Mesenchymal stem cell (in vitro differentiated cells and primary cell): ENCODE data around the gene RAB7A.

Experiments used
- DNase-seq: peaks from one replicate; pipeline ENCODE4 v3.0.0-alpha.2; 2013
- H2AFZ ChIP-seq: one replicate; pipeline ENCODE4 v1.6.1; 2013; ENCODE audit warnings: low read depth, mild to moderate bottlenecking, control low read depth, inconsistent platforms, low read length, moderate library complexity
- H2AK5ac ChIP-seq: 2 replicates; pipeline ENCODE4 v1.6.1; 2013; ENCODE audit warnings: low read length, moderate library complexity, mild to moderate bottlenecking, inconsistent platforms; ENCODE audit not compliant: severe bottlenecking
- H2BK120ac ChIP-seq: one replicate; pipeline ENCODE4 v1.6.1; 2013; ENCODE audit warnings: low read depth, mild to moderate bottlenecking, inconsistent platforms, low read length, moderate library complexity
- H2BK12ac ChIP-seq, 2 experiments: one replicate each; pipeline ENCODE4 v1.6.1; 2013; ENCODE audit warnings: inconsistent platforms in 2 of 2, low read length in 2 of 2, mild to moderate bottlenecking in 2 of 2, moderate library complexity in 2 of 2, control low read depth in 1 of 2
- H2BK15ac ChIP-seq: one replicate; pipeline ENCODE4 v1.6.1; 2013; ENCODE audit warnings: mild to moderate bottlenecking, low read depth, inconsistent platforms; ENCODE audit not compliant: poor library complexity, severe bottlenecking
- H2BK5ac ChIP-seq: 2 replicates; pipeline ENCODE4 v1.6.1; 2013; ENCODE audit warnings: low read depth, mild to moderate bottlenecking, low read length, control low read depth, inconsistent platforms; ENCODE audit not compliant: poor library complexity, severe bottlenecking
- H3K14ac ChIP-seq, 2 experiments: one replicate each; pipeline ENCODE4 v1.6.1; 2013; ENCODE audit warnings: inconsistent platforms in 2 of 2, low read length in 2 of 2, control low read depth in 1 of 2, mild to moderate bottlenecking in 1 of 2, moderate library complexity in 1 of 2
- H3K18ac ChIP-seq, 2 experiments: one replicate each; pipeline ENCODE4 v1.6.1; 2013; ENCODE audit warnings: inconsistent platforms in 2 of 2, low read length in 2 of 2, control low read depth in 1 of 2, low read depth in 1 of 2, mild to moderate bottlenecking in 1 of 2
- H3K23ac ChIP-seq, 2 experiments: one replicate each; pipeline ENCODE4 v1.6.1; 2013; ENCODE audit warnings: inconsistent platforms in 2 of 2, low read length in 2 of 2, mild to moderate bottlenecking in 2 of 2, moderate library complexity in 2 of 2, control low read depth in 1 of 2
- H3K27ac ChIP-seq: 2 replicates; pipeline ENCODE4 v1.5.1; 2013; ENCODE audit warnings: mild to moderate bottlenecking, moderate library complexity, low read length, control low read depth, inconsistent platforms; ENCODE audit not compliant: poor library complexity, severe bottlenecking
- H3K27me3 ChIP-seq, 2 experiments: 2 replicates each; pipeline versions ENCODE4 v1.6.1 to v1.7.0; 2013; ENCODE audit warnings: low read length in 2 of 2, mild to moderate bottlenecking in 2 of 2, moderate library complexity in 2 of 2, control low read depth in 1 of 2, inconsistent platforms in 1 of 2; ENCODE audit not compliant: control insufficient read depth in 1 of 2, insufficient read depth in 1 of 2
- H3K36me3 ChIP-seq, 2 experiments: 2 replicates each; pipeline versions ENCODE4 v1.6.1 to v1.7.0; 2013; ENCODE audit warnings: low read length in 2 of 2, control low read depth in 1 of 2, inconsistent platforms in 1 of 2, low read depth in 1 of 2, mild to moderate bottlenecking in 1 of 2; ENCODE audit not compliant: insufficient read depth in 2 of 2, control insufficient read depth in 1 of 2
- H3K4ac ChIP-seq, 2 experiments: one replicate each; pipeline ENCODE4 v1.6.1; 2013; ENCODE audit warnings: inconsistent platforms in 2 of 2, low read length in 2 of 2, mild to moderate bottlenecking in 2 of 2, moderate library complexity in 2 of 2, control low read depth in 1 of 2, low read depth in 1 of 2
- H3K4me1 ChIP-seq: 2 replicates; pipeline ENCODE4 v1.6.1; 2013; ENCODE audit warnings: low read depth, low read length, control low read depth; ENCODE audit not compliant: control insufficient read depth, insufficient read depth
- H3K4me2 ChIP-seq: 2 replicates; pipeline ENCODE4 v1.6.1; 2013; ENCODE audit warnings: low read length, mild to moderate bottlenecking, inconsistent platforms; ENCODE audit not compliant: poor library complexity, severe bottlenecking
- H3K4me3 ChIP-seq, 2 experiments: 2 replicates each; pipeline versions ENCODE4 v1.5.1 to v1.7.0; 2013; ENCODE audit warnings: low read length in 2 of 2, mild to moderate bottlenecking in 2 of 2, control low read depth in 1 of 2, low read depth in 1 of 2; ENCODE audit not compliant: insufficient read depth in 1 of 2
- H3K79me1 ChIP-seq: replicated peaks from 2 replicates; pipeline ENCODE4 v1.6.1; 2013; ENCODE audit warnings: mild to moderate bottlenecking, control low read depth, low read length, inconsistent platforms; ENCODE audit not compliant: poor library complexity, severe bottlenecking
- H3K9ac ChIP-seq: 2 replicates; pipeline ENCODE4 v1.7.0; 2013; ENCODE audit warnings: mild to moderate bottlenecking, low read length, moderate library complexity
- H3K9me3 ChIP-seq: 2 replicates; pipeline ENCODE4 v1.7.0; 2013; ENCODE audit warnings: mild to moderate bottlenecking, low read length; ENCODE audit not compliant: control insufficient read depth
- H4K8ac ChIP-seq: one replicate; pipeline ENCODE4 v1.6.1; 2013; ENCODE audit warnings: inconsistent platforms, mild to moderate bottlenecking, low read length, moderate library complexity
- H4K91ac ChIP-seq: one replicate; pipeline ENCODE4 v1.6.1; 2013; ENCODE audit warnings: mild to moderate bottlenecking, low read length, inconsistent platforms
- WGBS: methylation state at CpG from one replicate; pipeline ENCODE4 v1.1.7; 2013; ENCODE audit warnings: mixed read lengths; 5-methylcytosine and 5-hydroxymethylcytosine counted together

The RAB7A gene

GRCh38 chr3:128784843-128785242 lies 58.9 kb downstream of the RAB7A start:
- no peak overlapping the region for H2BK15ac ChIP-seq
- WGBS, result no CpG with 5 or more reads among the region's 3 CpGs
- H3K27ac ChIP-seq, result peak overlapping the region; percentile 14
- H3K9ac ChIP-seq, result no peak overlapping the region
- H4K91ac ChIP-seq, result no peak overlapping the region
- H2BK120ac ChIP-seq, result no peak overlapping the region
- H3K36me3 ChIP-seq, result peaks cover 3 to 5% of the 10 kb centered on the region in 2 experiments
- no peaks in the 10 kb centered on the region for H3K27me3 ChIP-seq
- H3K4me1 ChIP-seq, result peaks cover 24% of the 10 kb centered on the region
- peak overlapping the region; percentile 27 for H4K8ac ChIP-seq
- no peak overlapping the region for H2AK5ac ChIP-seq
- no peak overlapping the region for H2BK5ac ChIP-seq
- no peak overlapping the region for H3K18ac ChIP-seq
- H3K79me1 ChIP-seq, result peaks cover 3% of the 10 kb centered on the region
- H3K9me3 ChIP-seq, result no peaks in the 10 kb centered on the region
- H3K23ac ChIP-seq, result no peak overlapping the region
- H2BK12ac ChIP-seq, result no peak overlapping the region
- no peak overlapping the region for H2AFZ ChIP-seq
- H3K4ac ChIP-seq, result no peak overlapping the region
- no peak overlapping the region for H3K4me2 ChIP-seq
- no peak overlapping the region for H3K4me3 ChIP-seq
- no peak for DNase-seq
- H3K14ac ChIP-seq, result no peak overlapping the region

GRCh38 chr3:128786434-128787020 lies 60.5 kb downstream of the RAB7A start:
- WGBS, result 67% methylated on average over 2 of the region's 3 CpGs

GRCh38 chr3:128787256-128788253 lies 61.6 kb downstream of the RAB7A start:
- DNase-seq, result peak; percentile 48
- no peaks in the 10 kb centered on the region for H3K9me3 ChIP-seq
- no peak overlapping the region for H4K8ac ChIP-seq
- H2AFZ ChIP-seq, result no peak overlapping the region
- no peak overlapping the region for H2BK5ac ChIP-seq
- H3K14ac ChIP-seq, result no peak overlapping the region
- H3K4ac ChIP-seq, result no peak overlapping the region
- H3K4me1 ChIP-seq, result peaks cover 16% of the 10 kb centered on the region
- no peaks in the 10 kb centered on the region for H3K27me3 ChIP-seq
- no peak overlapping the region for H4K91ac ChIP-seq
- no peak overlapping the region for H3K18ac ChIP-seq
- no peak overlapping the region for H3K4me3 ChIP-seq
- no peak overlapping the region for H3K23ac ChIP-seq
- H2BK12ac ChIP-seq, result no peak overlapping the region
- no peak overlapping the region for H3K27ac ChIP-seq
- H2BK15ac ChIP-seq, result no peak overlapping the region
- WGBS, result 97% methylated on average over 11 of the region's 12 CpGs
- H3K4me2 ChIP-seq, result no peak overlapping the region
- H2AK5ac ChIP-seq, result no peak overlapping the region
- no peak overlapping the region for H2BK120ac ChIP-seq
- H3K79me1 ChIP-seq, result peaks cover 4% of the 10 kb centered on the region
- H3K9ac ChIP-seq, result no peak overlapping the region
- H3K36me3 ChIP-seq, result peaks cover 0 to 5% of the 10 kb centered on the region in 2 experiments

More at GRCh38 chr3:128786434-128787020, 60.5 kb downstream of the RAB7A start:
- H3K36me3 ChIP-seq, result peaks cover 0 to 5% of the 10 kb centered on the region in 2 experiments
- H4K91ac ChIP-seq, result no peak overlapping the region
- no peaks in the 10 kb centered on the region for H3K9me3 ChIP-seq
- peak; percentile 58 for DNase-seq
- no peak overlapping the region for H2BK15ac ChIP-seq
- no peak overlapping the region for H3K9ac ChIP-seq
- no peak overlapping the region for H3K4me3 ChIP-seq
- no peak overlapping the region for H3K18ac ChIP-seq
- H3K27me3 ChIP-seq, result no peaks in the 10 kb centered on the region
- H3K23ac ChIP-seq, result no peak overlapping the region
- H4K8ac ChIP-seq, result no peak overlapping the region
- no peak overlapping the region for H3K4me2 ChIP-seq
- H2BK12ac ChIP-seq, result no peak overlapping the region
- peak overlapping the region; percentile 6 for H2AK5ac ChIP-seq
- no peak overlapping the region for H3K4ac ChIP-seq
- peak overlapping the region; percentile 55 for H3K27ac ChIP-seq
- H3K14ac ChIP-seq, result no peak overlapping the region
- no peak overlapping the region for H2BK5ac ChIP-seq
- H2BK120ac ChIP-seq, result no peak overlapping the region
- no peak overlapping the region for H2AFZ ChIP-seq
- H3K4me1 ChIP-seq, result peaks cover 21% of the 10 kb centered on the region
- peaks cover 2% of the 10 kb centered on the region for H3K79me1 ChIP-seq

- Histone ChIP-seq H3K14ac (no peak overlapping the region), H3K4me3 (no peak overlapping the region), H3K4ac (no peak overlapping the region), H3K9ac (no peak overlapping the region), H2BK120ac (no peak overlapping the region), H2AK5ac (no peak overlapping the region), H4K8ac (no peak overlapping the region), H3K4me2 (no peak overlapping the region), H2AFZ (no peak overlapping the region), H3K9me3 (no peaks in the 10 kb centered on the region), H3K36me3 (peaks cover 0 to 5% of the 10 kb centered on the region in 2 experiments), H3K23ac (peak overlapping the region in 1 of 2 experiments; percentile 60), H2BK5ac (no peak overlapping the region), H3K27me3 (no peaks in the 10 kb centered on the region), H2BK15ac (peak overlapping the region; percentile 28), H3K27ac (no peak overlapping the region), H2BK12ac (no peak overlapping the region), H3K79me1 (peaks cover 4% of the 10 kb centered on the region), H4K91ac (no peak overlapping the region), H3K4me1 (peaks cover 13% of the 10 kb centered on the region), H3K18ac (peak overlapping the region in 1 of 2 experiments; percentile 54)
- DNase-seq, result no peak
- WGBS, result 96% methylated on average over 5 of the region's 5 CpGs
Observed at GRCh38 chr3:128788268-128788869, 62.4 kb downstream of the RAB7A start.
